Liver (tissue), 9 donors: ENCODE results near the gene SAMD8. TPM values are rescaled to one million over a fixed set of nuclear protein-coding genes. Genes with fewer than 3 reads are reported as not detected.

ENCODE experiments used
- DNase-seq: peaks from one replicate; pipeline ENCODE4 v3.0.0-alpha.2; 2017; ENCODE audit warnings: low spot score
- H3K27ac ChIP-seq, 2 donors: one replicate each; pipeline ENCODE4 v1.7.0; 2013; ENCODE audit warnings: inconsistent platforms in 2 of 2, low read length in 2 of 2, control low read depth in 1 of 2, low read depth in 1 of 2, mild to moderate bottlenecking in 1 of 2
- H3K27me3 ChIP-seq, 4 donors: one replicate each; pipeline versions ENCODE4 v1.6.1 to v1.7.0; 2013; ENCODE audit warnings: low read length in 3 of 4, inconsistent platforms in 1 of 4, mild to moderate bottlenecking in 1 of 4, moderate library complexity in 1 of 4; ENCODE audit not compliant: control insufficient read depth in 4 of 4, insufficient read depth in 4 of 4
- H3K36me3 ChIP-seq, 4 donors: one replicate each; pipeline versions ENCODE4 v1.6.1 to v1.7.0; 2013; ENCODE audit warnings: low read length in 3 of 4, mild to moderate bottlenecking in 3 of 4, low read depth in 1 of 4, moderate library complexity in 1 of 4; ENCODE audit not compliant: control insufficient read depth in 4 of 4, insufficient read depth in 3 of 4
- H3K4me1 ChIP-seq, 4 donors: one replicate each; pipeline versions ENCODE4 v1.6.1 to v1.7.0; 2013; ENCODE audit warnings: low read length in 3 of 4, mild to moderate bottlenecking in 3 of 4, moderate library complexity in 1 of 4; ENCODE audit not compliant: control insufficient read depth in 4 of 4, insufficient read depth in 4 of 4
- H3K4me3 ChIP-seq, 3 donors: one replicate each; pipeline versions ENCODE4 v1.6.1 to v1.7.0; 2013; ENCODE audit warnings: low read length in 3 of 3, control low read depth in 1 of 3, low read depth in 1 of 3, mild to moderate bottlenecking in 1 of 3
- H3K9ac ChIP-seq, 2 donors: one replicate each; pipeline ENCODE4 v1.7.0; 2013; ENCODE audit warnings: low read length in 2 of 2, mild to moderate bottlenecking in 2 of 2, moderate library complexity in 2 of 2, control low read depth in 1 of 2, low read depth in 1 of 2
- H3K9me3 ChIP-seq, 4 donors: one replicate each; pipeline versions ENCODE4 v1.6.1 to v1.7.0; 2013; ENCODE audit warnings: low read length in 3 of 4; ENCODE audit not compliant: control insufficient read depth in 4 of 4
- FOXA1 ChIP-seq: IDR thresholded peaks from 2 replicates; pipeline ENCODE4 v1.6.1; 2016; ENCODE audit warnings: antibody characterized with exemption
- FOXA2 ChIP-seq: IDR thresholded peaks from 2 replicates; pipeline ENCODE4 v1.6.1; 2016; ENCODE audit warnings: antibody characterized with exemption
- GABPA ChIP-seq, 2 donors: IDR thresholded peaks in 1 of 2; conservative IDR thresholded peaks in 1 of 2; 2 replicates each; pipeline ENCODE4 v1.6.1; 2016; ENCODE audit warnings: antibody characterized with exemption in 2 of 2, mild to moderate bottlenecking in 1 of 2, moderate library complexity in 1 of 2
- HNF4A ChIP-seq, 2 donors: conservative IDR thresholded peaks; 2 replicates each; pipeline ENCODE4 v1.6.1; 2016; ENCODE audit warnings: antibody characterized with exemption in 2 of 2, mild to moderate bottlenecking in 2 of 2
- HNF4G ChIP-seq: IDR thresholded peaks from 2 replicates; pipeline ENCODE4 v1.6.1; 2016; ENCODE audit warnings: antibody characterized with exemption
- NR2F2 ChIP-seq: IDR thresholded peaks from 2 replicates; pipeline ENCODE4 v1.6.1; 2016; ENCODE audit warnings: antibody characterized with exemption
- RAD21 ChIP-seq, 2 donors: IDR thresholded peaks; 2 replicates each; pipeline ENCODE4 v1.6.1; 2016; ENCODE audit warnings: antibody characterized with exemption in 2 of 2, mild to moderate bottlenecking in 2 of 2
- RXRA ChIP-seq, 2 donors: IDR thresholded peaks; 2 replicates each; pipeline ENCODE4 v1.6.1; 2017 to 2018; ENCODE audit warnings: antibody characterized with exemption in 2 of 2, mild to moderate bottlenecking in 1 of 2
- SP1 ChIP-seq: IDR thresholded peaks from 2 replicates; pipeline ENCODE4 v1.6.1; 2018; ENCODE audit warnings: antibody characterized with exemption, mild to moderate bottlenecking
- TAF1 ChIP-seq: conservative IDR thresholded peaks from 2 replicates; pipeline ENCODE4 v1.6.1; 2016; ENCODE audit warnings: antibody characterized with exemption, mild to moderate bottlenecking
- YY1 ChIP-seq: IDR thresholded peaks from 2 replicates; pipeline ENCODE4 v1.6.1; 2016; ENCODE audit warnings: antibody characterized with exemption, mild to moderate bottlenecking
- WGBS: extraction: QIAGEN DNeasy Blood & Tissue Kit; methylation state at CpG from one replicate; pipeline ENCODE4 v1.1.7; 2013; 5-methylcytosine and 5-hydroxymethylcytosine counted together
- polyA plus RNA-seq, 2 donors: library from polyadenylated mRNA; stranded (reverse) in 1 of 2; unstranded in 1 of 2; fragments of 200-250 nt in 1 of 2; fragments of >200 nt in 1 of 2; fragmentation: Nextera tagmentation in 1 of 2; extraction: Ambion mirVana in 1 of 2; gene quantifications; one replicate each; pipeline versions ENCODE4 v1.2.1 to v1.2.3, GENCODE V29; 2013 to 2015
- total RNA-seq, 2 donors: library from RNA; depleted of rRNA; stranded (reverse); fragments of >200 nt; gene quantifications; one replicate each; pipeline ENCODE4 v1.2.3, GENCODE V29; 2014
- TF ChIP-seq, protein P1 (sequence below): IDR thresholded peaks from 2 replicates; pipeline ENCODE4 v1.6.1; 2016; ENCODE audit warnings: antibody characterized with exemption
- TF ChIP-seq, protein P2 (sequence below): IDR thresholded peaks from 2 replicates; pipeline ENCODE4 v1.6.1; 2016; ENCODE audit warnings: antibody characterized with exemption
- TF ChIP-seq, protein P3 (sequence below): IDR thresholded peaks from 2 replicates; pipeline ENCODE4 v1.6.1; 2016; ENCODE audit warnings: antibody characterized with exemption
- TF ChIP-seq, protein P4 (sequence below): fragments of 150-350 bp; IDR thresholded peaks from 2 replicates; pipeline ENCODE4 v1.5.1; 2017; ENCODE audit warnings: improper control_type of control experiment, low read depth, low read length; ENCODE audit not compliant: missing input control
- donor health status: healthy.
- donor health status: healthy.
- donor health status: healthy.
- donor health status: healthy.
- donor health status: healthy.

SAMD8 gene
- total and polyA plus RNA-seq, 4 donors: 2.8 to 10.3 (median 4.1) TPM

DNA sequence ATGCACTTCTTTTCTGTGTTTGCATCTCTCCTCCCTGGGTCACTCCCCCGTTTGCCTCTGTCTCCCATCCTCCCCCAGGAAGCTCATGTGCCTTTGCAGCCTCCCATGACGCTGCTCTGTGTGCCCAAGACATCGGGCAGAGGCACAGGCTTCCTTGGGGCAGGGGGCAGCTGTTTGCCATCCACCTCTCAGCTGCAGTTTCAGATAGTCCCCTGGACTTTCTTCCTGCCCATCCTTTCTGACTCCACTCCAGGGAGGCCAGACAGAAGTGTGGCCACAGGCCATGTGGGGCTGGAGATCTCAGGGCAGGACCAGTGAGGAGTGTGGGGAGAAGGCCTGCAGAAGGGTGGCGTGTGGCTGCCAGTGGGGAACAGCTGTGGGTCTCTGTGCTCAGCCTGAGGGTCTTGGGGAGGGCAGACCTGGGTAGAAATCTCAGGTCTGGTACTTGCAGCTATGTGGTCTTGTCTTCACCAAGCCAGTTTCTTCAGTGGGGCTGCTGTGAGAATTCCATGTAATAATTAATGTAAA, 10.6 kb upstream of the SAMD8 start:
- Histone ChIP-seq H3K27me3 (no peaks in the 10 kb centered on the region), H3K27ac (no peak overlapping the region), H3K9me3 (no peaks in the 10 kb centered on the region), H3K9ac (no peak overlapping the region), H3K36me3 (no peaks in the 10 kb centered on the region), H3K4me1 (peaks cover 0 to 4% (median 0%) of the 10 kb centered on the region in 4 donors), H3K4me3 (no peak overlapping the region)
- no peak for DNase-seq
- no peak for TF ChIP-seq NR2F2
- TF ChIP-seq, protein P1, sequence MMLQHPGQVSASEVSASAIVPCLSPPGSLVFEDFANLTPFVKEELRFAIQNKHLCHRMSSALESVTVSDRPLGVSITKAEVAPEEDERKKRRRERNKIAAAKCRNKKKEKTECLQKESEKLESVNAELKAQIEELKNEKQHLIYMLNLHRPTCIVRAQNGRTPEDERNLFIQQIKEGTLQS: no peak
- no peak for TF ChIP-seq FOXA2
- TF ChIP-seq SP1: no peak
- TF ChIP-seq, protein P2, sequence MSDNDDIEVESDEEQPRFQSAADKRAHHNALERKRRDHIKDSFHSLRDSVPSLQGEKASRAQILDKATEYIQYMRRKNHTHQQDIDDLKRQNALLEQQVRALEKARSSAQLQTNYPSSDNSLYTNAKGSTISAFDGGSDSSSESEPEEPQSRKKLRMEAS: no peak
- TF ChIP-seq GABPA (IDR thresholded peaks at IDR 0.05 in 1 of 2, conservative IDR thresholded peaks at IDR 0.05 in 1 of 2): no peak
- no peak for TF ChIP-seq TAF1
- TF ChIP-seq RAD21 (IDR thresholded peaks at IDR 0.05): no peak
- no peak for TF ChIP-seq HNF4A (conservative IDR thresholded peaks at IDR 0.05)
- TF ChIP-seq HNF4G: no peak
- TF ChIP-seq FOXA1: no peak
- no peak for TF ChIP-seq YY1
- TF ChIP-seq, protein P3, sequence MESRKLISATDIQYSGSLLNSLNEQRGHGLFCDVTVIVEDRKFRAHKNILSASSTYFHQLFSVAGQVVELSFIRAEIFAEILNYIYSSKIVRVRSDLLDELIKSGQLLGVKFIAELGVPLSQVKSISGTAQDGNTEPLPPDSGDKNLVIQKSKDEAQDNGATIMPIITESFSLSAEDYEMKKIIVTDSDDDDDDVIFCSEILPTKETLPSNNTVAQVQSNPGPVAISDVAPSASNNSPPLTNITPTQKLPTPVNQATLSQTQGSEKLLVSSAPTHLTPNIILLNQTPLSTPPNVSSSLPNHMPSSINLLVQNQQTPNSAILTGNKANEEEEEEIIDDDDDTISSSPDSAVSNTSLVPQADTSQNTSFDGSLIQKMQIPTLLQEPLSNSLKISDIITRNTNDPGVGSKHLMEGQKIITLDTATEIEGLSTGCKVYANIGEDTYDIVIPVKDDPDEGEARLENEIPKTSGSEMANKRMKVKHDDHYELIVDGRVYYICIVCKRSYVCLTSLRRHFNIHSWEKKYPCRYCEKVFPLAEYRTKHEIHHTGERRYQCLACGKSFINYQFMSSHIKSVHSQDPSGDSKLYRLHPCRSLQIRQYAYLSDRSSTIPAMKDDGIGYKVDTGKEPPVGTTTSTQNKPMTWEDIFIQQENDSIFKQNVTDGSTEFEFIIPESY: no peak
- TF ChIP-seq, protein P4, sequence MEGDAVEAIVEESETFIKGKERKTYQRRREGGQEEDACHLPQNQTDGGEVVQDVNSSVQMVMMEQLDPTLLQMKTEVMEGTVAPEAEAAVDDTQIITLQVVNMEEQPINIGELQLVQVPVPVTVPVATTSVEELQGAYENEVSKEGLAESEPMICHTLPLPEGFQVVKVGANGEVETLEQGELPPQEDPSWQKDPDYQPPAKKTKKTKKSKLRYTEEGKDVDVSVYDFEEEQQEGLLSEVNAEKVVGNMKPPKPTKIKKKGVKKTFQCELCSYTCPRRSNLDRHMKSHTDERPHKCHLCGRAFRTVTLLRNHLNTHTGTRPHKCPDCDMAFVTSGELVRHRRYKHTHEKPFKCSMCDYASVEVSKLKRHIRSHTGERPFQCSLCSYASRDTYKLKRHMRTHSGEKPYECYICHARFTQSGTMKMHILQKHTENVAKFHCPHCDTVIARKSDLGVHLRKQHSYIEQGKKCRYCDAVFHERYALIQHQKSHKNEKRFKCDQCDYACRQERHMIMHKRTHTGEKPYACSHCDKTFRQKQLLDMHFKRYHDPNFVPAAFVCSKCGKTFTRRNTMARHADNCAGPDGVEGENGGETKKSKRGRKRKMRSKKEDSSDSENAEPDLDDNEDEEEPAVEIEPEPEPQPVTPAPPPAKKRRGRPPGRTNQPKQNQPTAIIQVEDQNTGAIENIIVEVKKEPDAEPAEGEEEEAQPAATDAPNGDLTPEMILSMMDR: no peak
- TF ChIP-seq RXRA (IDR thresholded peaks at IDR 0.05): no peak
- WGBS: 84% methylated on average over 4 of the region's 4 CpGs

DNA sequence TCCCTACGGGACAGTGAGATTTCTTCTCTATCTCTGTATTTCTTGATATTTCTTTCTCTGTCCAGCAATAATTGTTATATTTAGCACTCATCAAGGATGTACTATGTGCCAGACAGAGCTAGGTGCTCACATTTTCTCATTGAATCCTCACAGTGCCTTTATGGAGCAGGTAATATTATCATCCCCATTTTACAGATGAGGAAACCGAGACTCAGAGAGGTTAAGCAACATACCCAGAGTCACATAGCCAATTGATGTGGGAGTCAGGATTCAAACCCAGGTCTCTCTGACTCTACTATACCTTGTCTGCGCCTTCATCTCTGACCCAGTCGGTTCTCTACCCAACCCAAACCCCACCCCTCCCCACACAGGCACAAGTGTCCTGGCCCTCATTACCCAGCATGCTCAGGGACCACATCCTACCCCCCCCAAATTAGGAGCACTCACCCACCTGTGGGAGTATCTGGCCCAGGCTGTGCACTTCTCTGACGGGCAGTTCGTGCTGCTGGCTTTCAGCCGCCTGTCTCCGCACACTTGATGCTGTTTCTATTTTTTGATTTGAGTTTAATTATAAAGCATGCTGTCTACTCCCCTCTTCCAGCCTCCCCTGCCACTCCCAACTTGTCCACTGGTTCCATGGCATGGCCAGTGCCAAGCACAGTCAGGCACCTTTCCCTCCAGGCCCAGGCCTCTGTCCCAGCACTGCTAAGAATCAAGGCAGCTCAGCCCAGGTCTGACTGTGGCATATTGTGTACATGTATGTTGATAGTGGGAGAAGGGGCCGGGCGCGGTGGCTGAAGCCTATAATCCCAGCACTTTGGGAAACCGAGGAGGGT, 9.8 kb upstream of the SAMD8 start:
- Histone ChIP-seq H3K27me3 (no peaks in the 10 kb centered on the region), H3K9ac (no peak overlapping the region), H3K9me3 (no peaks in the 10 kb centered on the region), H3K36me3 (no peaks in the 10 kb centered on the region), H3K4me1 (peaks cover 0 to 4% (median 0%) of the 10 kb centered on the region in 4 donors), H3K4me3 (no peak overlapping the region), H3K27ac (no peak overlapping the region)
- DNase-seq: no peak
- 96% methylated on average over 12 of the region's 12 CpGs for WGBS
- TF ChIP-seq GABPA (IDR thresholded peaks at IDR 0.05 in 1 of 2, conservative IDR thresholded peaks at IDR 0.05 in 1 of 2) (no peak), TAF1 (no peak)
